ENCODE data around the gene TNIK.

DNA sequence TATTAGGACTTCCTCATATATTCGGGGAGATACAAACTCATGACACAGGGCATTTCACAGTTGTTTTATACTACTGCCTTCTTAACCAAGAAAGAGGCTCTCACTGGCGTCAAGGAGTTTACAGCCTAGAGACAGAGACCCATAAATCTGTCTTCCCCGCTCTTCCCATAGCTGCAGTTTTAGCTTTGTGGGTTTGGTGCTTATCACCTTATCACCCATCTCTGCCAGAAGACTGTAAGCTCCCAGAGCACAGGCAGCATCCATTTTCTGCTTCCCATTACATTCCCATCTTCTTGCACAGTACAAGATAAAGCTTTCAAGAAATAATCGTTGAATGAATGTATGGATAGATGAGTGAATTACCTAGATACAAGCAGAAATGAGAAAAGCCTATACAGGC, 144.3 kb downstream of the TNIK start:
- TF ChIP-seq, protein P1, sequence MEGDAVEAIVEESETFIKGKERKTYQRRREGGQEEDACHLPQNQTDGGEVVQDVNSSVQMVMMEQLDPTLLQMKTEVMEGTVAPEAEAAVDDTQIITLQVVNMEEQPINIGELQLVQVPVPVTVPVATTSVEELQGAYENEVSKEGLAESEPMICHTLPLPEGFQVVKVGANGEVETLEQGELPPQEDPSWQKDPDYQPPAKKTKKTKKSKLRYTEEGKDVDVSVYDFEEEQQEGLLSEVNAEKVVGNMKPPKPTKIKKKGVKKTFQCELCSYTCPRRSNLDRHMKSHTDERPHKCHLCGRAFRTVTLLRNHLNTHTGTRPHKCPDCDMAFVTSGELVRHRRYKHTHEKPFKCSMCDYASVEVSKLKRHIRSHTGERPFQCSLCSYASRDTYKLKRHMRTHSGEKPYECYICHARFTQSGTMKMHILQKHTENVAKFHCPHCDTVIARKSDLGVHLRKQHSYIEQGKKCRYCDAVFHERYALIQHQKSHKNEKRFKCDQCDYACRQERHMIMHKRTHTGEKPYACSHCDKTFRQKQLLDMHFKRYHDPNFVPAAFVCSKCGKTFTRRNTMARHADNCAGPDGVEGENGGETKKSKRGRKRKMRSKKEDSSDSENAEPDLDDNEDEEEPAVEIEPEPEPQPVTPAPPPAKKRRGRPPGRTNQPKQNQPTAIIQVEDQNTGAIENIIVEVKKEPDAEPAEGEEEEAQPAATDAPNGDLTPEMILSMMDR (conservative IDR thresholded peaks at IDR 0.05; ENCODE audit: low read depth in 2 of 2) = no peak
- TF ChIP-seq EZH2 (IDR thresholded peaks at IDR 0.05; ENCODE audit: low read depth, unreplicated experiment) = no peak
- no peak for TF ChIP-seq ZNF331 (CRISPR knock-in tag; IDR thresholded peaks at IDR 0.05; ENCODE audit: low read depth)
- TF ChIP-seq, protein P2, sequence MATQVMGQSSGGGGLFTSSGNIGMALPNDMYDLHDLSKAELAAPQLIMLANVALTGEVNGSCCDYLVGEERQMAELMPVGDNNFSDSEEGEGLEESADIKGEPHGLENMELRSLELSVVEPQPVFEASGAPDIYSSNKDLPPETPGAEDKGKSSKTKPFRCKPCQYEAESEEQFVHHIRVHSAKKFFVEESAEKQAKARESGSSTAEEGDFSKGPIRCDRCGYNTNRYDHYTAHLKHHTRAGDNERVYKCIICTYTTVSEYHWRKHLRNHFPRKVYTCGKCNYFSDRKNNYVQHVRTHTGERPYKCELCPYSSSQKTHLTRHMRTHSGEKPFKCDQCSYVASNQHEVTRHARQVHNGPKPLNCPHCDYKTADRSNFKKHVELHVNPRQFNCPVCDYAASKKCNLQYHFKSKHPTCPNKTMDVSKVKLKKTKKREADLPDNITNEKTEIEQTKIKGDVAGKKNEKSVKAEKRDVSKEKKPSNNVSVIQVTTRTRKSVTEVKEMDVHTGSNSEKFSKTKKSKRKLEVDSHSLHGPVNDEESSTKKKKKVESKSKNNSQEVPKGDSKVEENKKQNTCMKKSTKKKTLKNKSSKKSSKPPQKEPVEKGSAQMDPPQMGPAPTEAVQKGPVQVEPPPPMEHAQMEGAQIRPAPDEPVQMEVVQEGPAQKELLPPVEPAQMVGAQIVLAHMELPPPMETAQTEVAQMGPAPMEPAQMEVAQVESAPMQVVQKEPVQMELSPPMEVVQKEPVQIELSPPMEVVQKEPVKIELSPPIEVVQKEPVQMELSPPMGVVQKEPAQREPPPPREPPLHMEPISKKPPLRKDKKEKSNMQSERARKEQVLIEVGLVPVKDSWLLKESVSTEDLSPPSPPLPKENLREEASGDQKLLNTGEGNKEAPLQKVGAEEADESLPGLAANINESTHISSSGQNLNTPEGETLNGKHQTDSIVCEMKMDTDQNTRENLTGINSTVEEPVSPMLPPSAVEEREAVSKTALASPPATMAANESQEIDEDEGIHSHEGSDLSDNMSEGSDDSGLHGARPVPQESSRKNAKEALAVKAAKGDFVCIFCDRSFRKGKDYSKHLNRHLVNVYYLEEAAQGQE (IDR thresholded peaks at IDR 0.05; ENCODE audit: unreplicated experiment) = no peak
- TF ChIP-seq, protein P3, sequence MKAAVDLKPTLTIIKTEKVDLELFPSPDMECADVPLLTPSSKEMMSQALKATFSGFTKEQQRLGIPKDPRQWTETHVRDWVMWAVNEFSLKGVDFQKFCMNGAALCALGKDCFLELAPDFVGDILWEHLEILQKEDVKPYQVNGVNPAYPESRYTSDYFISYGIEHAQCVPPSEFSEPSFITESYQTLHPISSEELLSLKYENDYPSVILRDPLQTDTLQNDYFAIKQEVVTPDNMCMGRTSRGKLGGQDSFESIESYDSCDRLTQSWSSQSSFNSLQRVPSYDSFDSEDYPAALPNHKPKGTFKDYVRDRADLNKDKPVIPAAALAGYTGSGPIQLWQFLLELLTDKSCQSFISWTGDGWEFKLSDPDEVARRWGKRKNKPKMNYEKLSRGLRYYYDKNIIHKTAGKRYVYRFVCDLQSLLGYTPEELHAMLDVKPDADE (IDR thresholded peaks at IDR 0.05) = no peak
- no peak for TF ChIP-seq CREB1 (CRISPR knock-in tag; IDR thresholded peaks at IDR 0.05; ENCODE audit: low read depth)
- TF ChIP-seq POLR2AphosphoS5 (IDR thresholded peaks at IDR 0.05; ENCODE audit: low read depth) = no peak
- no peak for TF ChIP-seq EZH2phosphoT487 (IDR thresholded peaks at IDR 0.05; ENCODE audit: unreplicated experiment)
- no peak for TF ChIP-seq ZNF114 (CRISPR knock-in tag; IDR thresholded peaks at IDR 0.05)
- no peak for TF ChIP-seq JUNB (IDR thresholded peaks at IDR 0.05; ENCODE audit: unreplicated experiment)
